Pulmonary artery endothelial cell (primary cell): ENCODE results near the gene EPHA6. TPM values are rescaled to one million over a fixed set of nuclear protein-coding genes. Genes with fewer than 3 reads are reported as not detected.
"Not testable (repeated sequence)": the region's sequence is repeated elsewhere in the genome, so short reads cannot be mapped to it uniquely, and the experiment has no call there.

Experiments used
- DNase-seq: peaks from one replicate; pipeline ENCODE4 v3.0.0-alpha.2; 2011; ENCODE audit warnings: low read depth, low spot score
- total RNA-seq: library from RNA; depleted of rRNA; stranded (reverse); fragments of >200 nt; gene quantifications from 2 replicates; pipeline ENCODE4 v1.2.3, GENCODE V29; 2014

Gene EPHA6
- total RNA-seq, 1 donor from 2014 or later: not detected

DNA sequence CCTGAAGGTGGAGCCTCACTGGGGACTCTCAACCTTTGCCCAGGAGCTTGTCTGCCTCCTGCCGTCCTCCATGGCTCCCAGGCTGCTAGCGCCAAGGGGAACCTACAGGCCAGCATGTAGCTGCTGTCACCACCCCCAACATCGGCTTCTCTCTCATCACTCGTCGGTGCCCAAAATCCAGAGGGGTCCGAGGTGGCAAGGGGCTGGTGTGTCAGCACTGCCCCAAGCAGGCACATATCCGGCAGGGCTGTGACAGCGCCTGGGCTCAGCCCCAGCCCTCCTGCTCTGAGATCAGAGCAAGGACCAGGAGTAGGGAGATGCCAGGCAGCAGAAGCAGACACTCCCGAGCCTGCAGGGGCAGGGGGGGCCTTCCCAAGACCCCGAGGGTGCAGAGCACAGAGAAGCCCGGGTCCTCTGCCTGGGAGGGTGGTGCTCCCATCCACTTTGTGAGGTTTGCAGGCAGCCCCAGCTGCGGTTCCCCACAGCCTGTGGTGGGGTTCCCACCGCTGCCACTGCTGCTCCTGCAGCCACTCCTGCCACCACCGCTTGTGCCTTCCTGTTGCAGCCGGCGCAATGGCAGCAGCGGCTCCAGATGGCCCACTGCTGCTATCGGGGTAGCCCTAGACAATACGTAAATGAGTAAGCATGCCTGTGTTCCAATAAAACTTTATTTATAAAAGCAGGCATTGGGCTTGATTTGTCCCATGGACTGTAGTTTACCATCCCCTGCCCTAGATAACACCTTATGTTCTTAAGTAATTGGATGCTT is 451.0 kb downstream of the EPHA6 start:
- no peak for DNase-seq

GRCh38 chr3:97269202-97269601 is 454.8 kb downstream of the EPHA6 start:
- no peak for DNase-seq

DNA sequence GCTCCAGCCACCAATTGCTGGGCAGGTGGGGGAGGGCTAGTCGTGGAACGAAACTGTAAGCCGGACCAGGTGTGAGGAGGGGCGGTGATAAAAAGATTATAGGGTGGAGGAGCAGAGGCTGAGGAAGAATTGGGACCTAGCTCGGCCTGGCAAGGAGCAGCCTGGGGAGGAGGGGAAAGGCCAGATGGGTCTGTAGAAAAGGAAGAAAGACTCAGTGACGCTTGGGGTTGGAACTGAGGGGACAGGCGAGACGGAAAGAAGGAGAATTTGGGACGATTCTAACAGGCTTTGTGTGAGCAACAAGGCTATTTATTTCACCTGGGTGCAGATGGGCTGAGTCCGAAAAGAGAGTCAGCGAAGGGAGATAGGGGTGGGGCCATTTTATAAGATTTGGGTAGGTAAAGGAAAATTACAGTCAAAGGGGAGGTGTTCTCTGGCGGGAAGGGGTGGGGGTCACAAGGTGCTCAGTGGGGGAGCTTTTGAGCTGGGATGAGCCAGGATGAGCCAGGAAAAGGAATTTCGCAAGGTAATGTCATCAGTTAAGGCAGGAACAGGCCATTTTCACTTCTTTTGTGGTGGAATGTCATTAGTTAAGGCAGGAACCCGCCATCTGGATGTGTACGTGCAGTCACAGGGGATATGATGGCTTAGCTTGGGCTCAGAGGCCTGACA is 462.6 kb downstream of the EPHA6 start:
- DNase-seq: not testable (repeated sequence)

DNA sequence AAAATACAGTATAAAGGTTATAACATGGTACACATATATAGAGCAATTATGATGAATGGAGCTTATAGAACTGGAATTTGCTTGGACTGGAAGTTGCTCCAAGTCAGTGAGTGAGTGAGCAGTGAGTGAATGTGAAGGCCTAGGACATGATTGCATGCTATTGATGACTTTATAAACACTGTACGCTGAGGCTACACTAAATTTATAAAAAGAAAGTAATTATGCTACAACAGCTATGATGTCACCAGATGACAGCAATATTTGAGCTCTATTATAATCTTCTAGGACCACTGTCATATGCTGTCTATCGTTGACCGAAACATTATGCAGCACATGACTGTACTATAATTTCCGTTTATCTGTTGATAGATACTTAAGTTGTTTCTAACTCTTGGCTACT is 463.3 kb downstream of the EPHA6 start:
- no peak for DNase-seq

GRCh38 chr3:97278506-97278905 is 464.1 kb downstream of the EPHA6 start:
- DNase-seq: no peak

DNA sequence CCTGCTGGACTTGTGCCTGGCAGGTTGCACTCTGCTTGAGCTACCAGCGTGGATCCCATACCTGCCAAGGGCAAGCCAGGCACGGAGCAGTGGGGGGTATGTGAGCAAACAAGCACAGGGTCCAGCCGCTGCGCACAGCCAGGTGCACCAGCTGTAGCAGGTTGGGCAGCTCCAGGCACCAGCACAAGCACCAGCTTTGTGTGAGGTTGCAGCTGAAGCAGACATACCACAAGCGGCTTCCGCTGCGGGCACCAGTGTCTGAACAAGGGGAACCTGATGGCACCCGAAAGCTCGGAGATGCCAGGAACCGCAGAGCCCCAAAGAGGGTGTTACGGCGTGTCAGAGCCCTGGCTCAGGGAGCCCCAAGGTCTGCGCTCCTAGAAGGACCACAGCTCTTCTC is 477.5 kb downstream of the EPHA6 start:
- no peak for DNase-seq

DNA sequence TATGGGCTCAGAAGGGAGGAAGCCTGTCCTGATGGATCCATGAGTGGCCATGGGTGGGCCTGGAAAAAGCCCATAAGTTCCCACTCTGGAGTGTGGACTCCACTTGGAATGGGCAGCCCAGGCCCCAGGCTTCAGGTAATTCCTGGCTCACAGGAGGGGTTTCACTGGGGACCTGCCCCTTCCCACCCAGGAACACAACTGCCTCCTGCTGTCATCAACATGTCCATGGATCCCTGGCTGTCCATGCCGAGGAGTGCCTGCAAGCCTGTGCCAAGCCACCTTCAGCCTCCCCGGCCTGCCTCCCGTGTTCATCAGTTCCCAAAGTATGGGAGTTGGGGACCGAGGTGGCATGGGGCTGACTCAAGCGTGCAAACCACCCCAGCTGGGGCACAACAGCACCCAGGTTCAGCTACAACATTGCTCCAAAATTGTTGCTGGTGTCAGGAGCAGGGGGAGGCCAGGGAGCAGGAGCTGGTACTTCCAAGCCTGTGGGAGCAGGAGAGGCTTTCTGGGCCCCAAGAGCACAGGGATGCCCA is 479.3 kb downstream of the EPHA6 start:
- no peak for DNase-seq

DNA sequence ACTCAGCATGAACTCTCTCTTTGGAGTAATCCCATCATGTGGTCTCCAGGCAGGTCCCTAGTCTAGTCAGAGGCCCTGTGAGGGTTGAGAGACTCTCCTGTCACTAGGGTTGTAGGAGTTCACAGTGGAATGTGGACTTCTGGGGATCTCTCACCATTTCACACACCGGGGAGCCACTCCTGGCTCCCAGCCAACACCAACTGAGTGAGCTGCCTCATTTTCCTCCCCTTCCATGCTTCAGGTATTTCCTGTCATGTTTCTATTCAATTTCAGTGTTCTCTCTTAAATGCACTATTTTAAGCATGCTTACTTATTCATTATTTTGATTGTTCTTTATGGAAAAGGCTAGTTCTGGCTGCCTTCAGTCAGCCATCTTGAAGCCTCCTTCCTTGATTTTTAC is 482.6 kb downstream of the EPHA6 start:
- DNase-seq: no peak

DNA sequence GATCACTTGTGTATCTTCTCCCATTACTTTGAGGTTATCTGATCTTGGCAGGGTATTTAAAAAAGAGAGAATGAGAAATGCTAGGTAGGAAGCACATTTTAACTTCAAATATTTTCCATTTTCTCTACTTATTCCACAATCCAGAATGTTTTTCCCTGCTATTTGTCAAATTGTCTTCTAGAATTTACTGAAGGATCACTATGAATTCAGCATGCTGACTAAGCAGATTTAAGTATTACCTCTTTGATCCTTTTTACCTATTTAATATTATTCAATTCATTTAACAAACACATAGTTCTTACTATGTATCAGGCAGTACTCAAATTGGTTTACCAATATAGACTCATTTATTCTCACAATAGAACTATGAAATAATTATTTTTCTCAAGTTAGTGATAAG is 486.7 kb downstream of the EPHA6 start:
- no peak for DNase-seq

GRCh38 chr3:97306226-97306625 is 491.8 kb downstream of the EPHA6 start:
- no peak for DNase-seq

- no peak for DNase-seq
Observed at GRCh38 chr3:97338375-97338774, 524.0 kb downstream of the EPHA6 start.

GRCh38 chr3:97340940-97341339 is 526.5 kb downstream of the EPHA6 start:
- DNase-seq: no peak

- DNase-seq: no peak
Observed at GRCh38 chr3:97347780-97348179, 533.4 kb downstream of the EPHA6 start.

GRCh38 chr3:97350971-97351370 is 536.6 kb downstream of the EPHA6 start:
- DNase-seq: no peak

GRCh38 chr3:97353176-97353575 is 538.8 kb downstream of the EPHA6 start:
- no peak for DNase-seq

GRCh38 chr3:97359977-97360376 is 545.6 kb downstream of the EPHA6 start:
- no peak for DNase-seq

GRCh38 chr3:97360804-97361203 is 546.4 kb downstream of the EPHA6 start:
- DNase-seq: no peak

- DNase-seq: no peak
Observed at GRCh38 chr3:97384583-97384982, 570.2 kb downstream of the EPHA6 start.

DNA sequence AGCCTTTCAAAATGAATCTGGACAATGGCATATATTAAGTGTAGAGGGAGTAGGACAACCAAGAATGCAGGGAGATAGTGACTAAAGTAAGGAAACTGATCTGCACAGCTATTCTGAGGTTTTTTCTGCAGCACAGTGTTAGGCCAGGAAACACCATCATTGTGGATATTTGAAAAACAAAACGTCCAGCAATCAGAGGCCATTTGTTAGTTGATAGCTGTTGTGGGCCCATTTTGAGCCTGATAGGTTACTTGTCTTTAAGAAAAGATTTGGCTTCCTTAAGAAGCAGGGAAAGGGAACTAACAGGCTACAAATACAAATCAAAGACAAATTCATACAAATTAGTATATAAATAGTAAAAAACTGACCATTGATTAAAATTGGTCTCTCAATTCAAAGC is 574.4 kb downstream of the EPHA6 start:
- no peak for DNase-seq

DNA sequence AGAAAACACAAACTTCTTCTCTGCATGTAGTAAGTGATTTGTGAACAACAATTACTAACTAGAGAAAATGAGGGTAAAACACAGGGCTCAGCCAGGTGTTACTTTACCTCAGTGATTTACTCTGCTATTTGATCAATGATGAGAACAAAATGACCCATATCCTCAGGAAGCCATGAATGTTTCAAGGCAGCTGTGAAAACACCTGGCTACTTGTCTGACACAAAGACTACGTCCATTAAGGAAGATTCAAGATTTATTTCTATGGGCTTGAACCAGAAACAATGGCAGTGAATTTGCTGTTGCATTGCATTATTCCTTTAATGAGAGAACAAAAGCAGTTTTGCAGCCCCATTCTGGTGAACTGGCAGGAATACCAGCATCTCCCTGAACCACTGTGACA is 575.5 kb downstream of the EPHA6 start:
- DNase-seq: no peak

DNA sequence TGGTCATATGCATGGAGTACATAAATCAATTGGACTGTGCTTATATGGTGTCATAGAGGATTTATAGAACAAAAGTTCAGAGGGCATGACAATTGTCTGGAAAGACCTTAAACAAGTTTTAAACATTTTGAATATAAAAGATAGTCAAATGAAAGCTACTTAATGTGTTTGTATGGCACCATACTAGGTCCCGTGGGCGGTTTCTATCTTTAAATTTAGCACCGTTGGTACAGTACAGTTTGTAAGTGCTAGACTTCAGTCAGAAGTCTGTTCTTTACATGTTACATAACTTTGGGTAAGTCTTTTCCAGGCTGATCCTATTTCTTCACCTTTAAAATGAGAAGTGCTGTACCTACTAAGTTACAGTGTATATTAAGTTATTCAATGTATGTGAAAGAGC is 576.8 kb downstream of the EPHA6 start:
- DNase-seq: no peak

- no peak for DNase-seq
Observed at GRCh38 chr3:97409612-97410011, 595.2 kb downstream of the EPHA6 start.

DNA sequence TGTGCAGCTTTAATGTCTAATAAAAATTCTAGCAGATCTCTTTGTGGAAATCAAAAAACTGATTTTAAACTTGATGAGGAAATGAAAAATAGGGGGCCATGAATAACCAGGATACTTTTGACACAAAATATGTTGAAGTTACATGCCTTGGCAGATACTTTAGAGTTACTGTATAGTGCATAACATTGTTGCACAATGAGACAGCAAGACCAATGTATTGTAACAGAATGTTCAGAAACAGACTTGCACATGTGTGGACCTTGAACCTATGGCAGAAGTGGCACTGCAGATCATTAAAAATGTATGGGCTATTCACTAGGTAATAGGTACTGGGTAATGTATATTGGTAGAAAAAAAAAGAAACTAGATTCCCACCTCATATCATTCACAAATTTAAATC is 607.2 kb downstream of the EPHA6 start:
- DNase-seq: no peak
